HG02798 (cell line): ENCODE measurements around the gene PKD1.

Experiments
- ATAC-seq: cut with Tn5 transposase; IDR thresholded peaks from one replicate; pipeline ENCODE4 v1.9.1; 2021; ENCODE audit warnings: mild to moderate bottlenecking; ENCODE audit not compliant: unreplicated experiment, poor library complexity

Gene PKD1

DNA sequence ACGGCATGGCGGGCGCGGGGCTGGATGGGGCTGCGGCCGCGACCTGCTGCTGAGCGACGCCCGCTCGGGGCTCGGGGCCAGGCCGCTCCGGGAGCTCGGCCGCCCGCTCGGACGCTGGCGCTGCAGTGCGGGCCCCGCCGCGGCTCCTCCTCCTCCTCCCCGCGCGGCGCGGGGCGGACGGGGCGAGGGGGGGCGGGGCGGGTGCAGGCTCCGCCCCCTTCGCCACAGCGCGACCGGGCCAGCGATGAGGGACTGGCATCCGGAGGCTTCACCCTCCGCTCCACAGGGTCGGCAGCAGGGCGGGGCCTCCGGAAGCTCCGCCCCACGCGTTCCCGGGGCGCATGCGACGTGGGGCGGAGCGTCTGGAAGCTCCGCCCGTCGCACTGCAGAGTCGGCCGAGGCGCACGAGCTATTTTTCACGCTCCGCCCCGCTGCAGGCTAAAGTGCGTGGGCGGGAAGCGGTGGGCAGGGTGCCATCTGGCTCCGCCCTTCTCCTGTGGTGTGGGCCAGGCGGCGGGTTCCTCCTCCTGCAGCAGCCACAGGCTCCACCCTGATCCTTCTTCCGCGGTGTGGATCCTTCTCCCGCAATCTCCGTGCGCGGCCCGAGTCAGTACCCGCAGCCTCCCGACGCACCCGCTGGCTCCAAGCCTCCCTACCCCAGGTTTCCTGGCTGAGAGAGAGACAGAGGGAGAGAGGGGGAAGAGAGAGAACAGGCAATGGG is at the start of gene PKD1:
Gene PKD1, minus strand, starts transcription at position 129 of the 721 bp plus-strand sequence. CDS start 209 bp downstream, outside the sequence.
- ATAC-seq = peak; percentile 62

DNA sequence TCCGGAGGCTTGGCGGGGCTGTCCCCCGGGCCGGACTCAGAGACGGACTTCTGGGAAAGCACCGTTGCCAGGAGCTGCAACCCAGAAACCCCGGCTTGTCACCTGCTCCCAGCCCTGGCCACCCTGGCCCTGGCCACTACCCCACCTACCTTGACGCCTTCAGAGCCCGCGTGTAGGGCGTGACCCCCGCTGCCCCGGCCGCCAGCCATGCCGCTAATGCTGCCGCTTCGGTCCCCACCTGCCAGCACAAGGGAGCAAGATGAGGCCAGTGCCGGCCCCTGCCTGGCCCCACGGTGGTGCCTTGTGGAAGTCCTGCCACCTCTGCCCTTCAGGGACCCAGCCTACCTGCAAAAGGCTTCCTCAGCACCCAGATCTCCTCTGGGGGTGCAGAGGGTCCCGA is 49.3 kb upstream of the PKD1 start:
- no peak for ATAC-seq

DNA sequence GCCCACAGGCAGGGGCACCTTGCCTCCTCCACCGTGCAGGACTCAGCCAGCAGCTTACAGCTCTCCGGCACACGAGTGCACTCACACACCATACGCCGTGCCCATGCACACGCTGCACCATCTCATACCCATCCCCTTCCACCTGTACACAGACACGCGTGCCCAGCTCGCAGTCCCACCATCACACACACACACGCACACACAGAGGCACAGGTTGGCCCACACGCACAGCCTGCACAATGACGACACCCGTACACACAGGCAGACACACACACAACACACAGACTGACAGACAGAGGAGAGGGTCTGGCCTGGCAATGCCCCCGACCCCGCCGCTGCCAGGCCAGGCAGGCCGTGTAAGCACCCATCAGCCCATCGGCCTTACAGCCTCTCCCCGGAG is 48.6 kb upstream of the PKD1 start:
- ATAC-seq = no peak

DNA sequence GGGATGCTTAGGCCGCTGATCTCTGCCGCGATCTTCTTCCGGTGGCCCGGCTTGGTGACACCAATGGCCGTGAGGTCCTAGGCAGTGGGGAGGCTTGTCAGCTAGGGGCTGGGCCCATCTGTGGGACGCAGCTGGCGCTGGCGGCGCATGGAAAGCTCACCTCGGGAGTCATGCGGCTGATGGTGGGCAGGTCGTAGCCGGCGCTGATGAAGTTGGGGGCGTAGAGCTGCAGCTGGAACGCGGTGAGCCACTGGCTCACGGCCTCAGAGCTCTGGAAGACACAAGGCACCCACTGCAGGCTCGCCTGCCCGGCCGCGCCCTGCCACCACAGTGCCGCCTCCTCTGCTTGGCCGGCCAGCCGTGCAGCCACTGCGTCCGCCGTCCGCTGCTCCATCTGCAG is 48.0 kb upstream of the PKD1 start:
- ATAC-seq = no peak

DNA sequence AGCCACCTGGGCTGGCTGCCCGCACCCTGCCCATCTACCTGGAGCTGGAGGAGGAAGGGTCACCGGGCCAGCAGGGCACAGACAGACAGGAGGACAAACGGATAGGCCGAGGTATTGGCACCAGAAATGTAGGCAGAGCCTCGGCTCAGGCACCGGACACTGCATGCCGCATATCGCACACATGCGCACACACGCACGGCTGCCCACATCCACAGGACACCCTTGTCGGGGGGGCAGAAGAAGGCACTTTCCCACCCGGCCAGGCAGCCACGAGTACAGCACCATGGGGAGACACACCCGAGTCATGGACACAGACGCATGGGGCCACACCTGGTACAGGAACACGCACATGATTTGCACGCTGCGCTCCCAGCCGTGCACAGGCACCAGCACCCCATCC is 46.3 kb upstream of the PKD1 start:
- ATAC-seq = no peak

DNA sequence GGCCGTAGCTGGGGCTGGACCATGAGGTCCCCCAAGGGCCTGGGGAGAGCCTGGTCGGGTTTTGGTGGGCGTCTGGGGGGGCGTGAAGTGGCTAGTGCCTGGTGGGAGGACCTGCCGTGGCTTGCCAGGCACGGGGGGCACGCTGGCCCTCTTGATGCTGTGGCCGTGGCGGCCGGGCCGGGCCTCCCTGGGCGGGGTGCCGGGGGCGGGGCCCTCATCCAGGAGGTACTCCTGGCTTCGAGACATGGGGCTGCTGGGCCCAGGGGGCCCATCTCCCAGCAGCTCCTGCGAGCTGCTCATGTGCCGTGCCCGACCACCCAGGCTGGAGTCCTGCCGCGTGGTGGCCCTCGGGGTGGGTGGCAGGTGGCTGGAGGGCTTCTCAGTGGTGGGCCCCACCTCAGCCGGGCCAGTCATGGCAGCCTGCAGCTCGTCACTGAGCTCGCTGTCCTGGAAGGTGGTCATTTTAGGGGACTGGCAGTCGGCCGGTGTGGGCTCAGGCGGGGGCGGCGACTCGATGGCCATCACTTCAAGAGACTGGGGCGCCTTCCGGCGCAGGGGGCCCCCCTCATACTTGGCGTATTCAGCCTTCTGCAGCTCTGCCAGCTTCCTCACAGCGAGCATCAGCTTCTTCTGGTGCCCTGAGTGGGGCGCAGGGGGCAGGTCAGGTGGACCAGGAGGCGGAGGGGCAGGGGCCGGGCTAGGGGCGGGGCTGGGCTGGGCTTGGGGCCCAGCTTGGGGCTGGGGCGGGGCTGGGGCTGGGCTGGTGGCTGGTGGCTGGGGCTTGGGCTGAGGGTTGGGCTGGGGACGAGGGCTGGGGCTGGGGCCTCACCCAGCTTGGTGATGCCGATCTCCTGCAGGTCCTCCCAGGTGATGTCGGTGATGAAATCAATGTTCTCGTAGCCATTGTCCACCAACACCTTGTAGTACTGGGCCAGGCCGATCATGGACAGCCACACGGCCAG is 45.5 kb upstream of the PKD1 start:
- no peak for ATAC-seq

DNA sequence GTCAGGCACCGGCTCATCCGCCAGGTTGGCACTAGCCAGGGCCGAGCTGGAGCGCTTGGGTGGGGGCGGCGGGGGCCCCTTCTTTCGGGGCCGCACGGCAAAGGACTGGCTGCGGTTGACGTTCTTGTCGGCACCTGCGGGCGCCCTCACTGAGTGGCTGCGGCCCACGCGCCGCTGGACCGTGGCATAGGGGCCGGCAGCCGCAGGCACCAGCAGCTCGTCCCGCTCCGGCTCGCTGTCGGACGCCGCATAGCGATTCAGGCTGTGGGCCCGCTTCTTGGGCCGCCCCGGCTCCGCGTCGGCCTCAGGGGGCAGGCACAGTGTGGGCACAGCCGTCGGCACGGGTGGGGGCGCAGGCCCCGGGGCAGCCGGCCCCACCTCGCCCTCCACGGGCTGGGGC is 44.8 kb upstream of the PKD1 start:
- no peak for ATAC-seq

DNA sequence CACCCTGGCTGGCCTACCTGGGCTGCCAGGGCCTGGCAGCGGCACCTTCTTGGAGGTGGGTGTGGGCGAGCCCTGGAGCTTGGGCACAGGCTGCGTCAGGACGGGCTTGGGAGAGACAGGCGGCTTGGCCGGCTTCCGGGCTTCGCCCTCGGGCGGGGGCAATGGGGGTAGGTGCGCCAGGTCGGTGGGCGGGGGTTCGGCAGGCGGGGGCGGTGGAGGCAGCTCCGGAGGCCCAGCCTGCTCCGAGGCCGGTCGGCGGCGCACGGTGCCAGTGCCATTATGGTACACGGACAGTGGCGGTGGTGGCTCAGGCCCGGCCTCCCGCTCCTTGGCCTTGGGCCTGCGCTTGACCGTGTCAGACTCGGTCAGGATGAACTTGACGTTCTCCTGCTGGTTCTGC is 43.9 kb upstream of the PKD1 start:
- ATAC-seq = no peak

DNA sequence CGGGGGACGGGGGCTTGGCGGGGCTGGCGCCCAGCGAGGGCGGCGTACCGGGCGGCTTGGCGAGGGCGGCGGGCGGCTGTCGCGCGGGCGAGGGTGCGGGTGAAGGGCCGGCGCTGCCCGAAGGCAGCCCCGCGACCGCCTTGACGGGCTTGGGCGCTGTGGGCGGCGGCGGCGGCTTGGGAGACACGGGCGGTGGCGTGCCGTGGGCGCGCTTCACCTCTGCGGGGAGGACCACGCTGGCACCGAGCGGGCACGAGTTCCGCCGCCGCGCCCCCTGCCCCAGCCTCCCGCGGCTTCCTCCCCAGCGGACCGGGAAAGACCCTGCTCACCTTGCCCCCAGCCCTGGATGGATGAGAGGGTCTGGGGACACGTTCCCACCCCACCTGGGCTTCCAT is 43.4 kb upstream of the PKD1 start:
- no peak for ATAC-seq

DNA sequence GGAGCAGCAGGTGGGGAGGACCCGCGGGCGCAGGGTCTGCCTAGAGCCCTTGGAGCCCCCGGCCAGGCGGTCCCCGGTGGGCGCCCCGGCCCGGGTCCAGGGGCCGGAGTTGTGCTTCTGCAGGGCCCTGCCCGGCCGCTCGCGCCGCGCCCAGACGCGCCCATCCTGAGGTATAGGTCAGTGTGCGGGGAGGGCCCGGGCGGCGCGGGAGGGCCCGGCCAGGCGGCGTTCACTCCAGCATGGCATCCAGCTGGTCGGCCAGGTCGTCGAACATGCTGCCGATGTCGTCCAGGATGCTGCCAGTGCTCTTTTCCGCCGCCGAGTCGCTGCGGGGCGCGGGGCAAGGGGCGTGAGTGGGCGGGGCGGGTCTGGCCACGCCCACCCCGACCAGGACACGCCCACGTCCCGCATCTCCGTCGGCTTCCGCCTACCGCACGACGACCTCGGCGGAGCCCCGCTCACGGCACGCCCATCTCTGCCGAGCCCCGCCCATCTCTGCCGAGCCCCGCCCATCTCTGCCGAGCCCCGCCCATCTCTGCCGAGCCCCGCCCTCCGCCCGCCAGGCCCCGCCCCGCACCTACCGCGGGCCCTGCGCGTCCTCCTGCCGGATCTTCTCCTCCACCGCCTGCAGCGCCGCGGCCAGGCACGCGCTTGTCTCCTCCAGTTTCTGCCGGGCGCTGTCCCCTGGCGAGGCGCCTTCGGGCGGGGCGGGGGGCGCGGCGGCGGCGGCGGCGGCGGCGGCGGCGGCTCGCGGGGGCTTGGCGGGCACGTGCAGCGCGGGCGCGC is 42.8 kb upstream of the PKD1 start:
- no peak for ATAC-seq

DNA sequence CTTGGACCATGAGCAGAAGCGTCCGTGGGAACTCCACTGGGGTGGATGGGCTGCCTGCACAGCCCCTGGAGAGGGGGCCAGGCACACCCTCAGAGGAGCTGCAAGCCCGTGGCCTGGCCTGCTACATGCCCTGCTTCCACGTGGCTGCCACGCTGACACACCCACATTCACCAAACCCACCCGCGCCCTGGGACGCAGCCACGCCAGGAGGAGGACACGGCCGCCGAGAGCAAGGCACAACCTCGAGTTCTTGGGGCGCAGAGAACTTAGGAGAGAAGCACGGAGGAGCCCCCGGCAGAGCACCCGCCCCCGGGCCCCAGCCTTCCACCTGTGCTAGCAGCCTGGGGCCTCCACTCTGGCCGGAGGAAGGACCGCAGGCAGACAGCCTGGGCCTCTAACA is 41.9 kb upstream of the PKD1 start:
- ATAC-seq = no peak

DNA sequence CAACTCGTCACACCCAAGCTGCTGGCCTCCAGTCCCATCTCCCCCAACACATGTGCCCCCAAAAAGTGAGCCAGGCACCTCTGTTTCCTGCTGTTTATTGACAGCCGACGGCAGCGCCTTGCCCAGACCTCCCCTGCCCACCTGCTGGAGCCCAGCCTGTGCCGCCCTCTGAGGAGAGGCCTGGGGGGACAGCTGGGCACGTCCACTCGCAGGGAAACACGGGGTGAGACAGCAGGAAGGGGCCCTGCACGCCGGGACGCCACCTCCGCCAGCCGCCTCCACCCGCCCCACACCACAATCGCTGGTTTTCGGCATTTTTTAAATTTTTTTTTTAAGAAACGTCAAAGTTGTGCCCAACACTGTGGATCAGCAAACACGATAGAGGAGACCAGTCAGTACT is 41.4 kb upstream of the PKD1 start:
- no peak for ATAC-seq

DNA sequence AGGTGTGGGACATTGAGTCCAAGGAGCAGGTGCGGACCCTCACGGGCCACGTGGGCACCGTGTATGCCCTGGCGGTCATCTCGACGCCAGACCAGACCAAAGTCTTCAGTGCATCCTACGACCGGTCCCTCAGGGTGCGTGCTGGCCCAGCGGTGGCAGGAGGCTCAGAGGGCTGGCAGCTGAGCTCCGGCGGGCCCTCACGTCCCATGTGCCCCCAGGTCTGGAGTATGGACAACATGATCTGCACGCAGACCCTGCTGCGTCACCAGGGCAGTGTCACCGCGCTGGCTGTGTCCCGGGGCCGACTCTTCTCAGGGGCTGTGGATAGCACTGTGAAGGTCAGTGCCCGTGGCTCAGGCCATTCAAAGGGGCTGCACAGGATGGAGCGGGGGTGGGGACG is 40.3 kb upstream of the PKD1 start:
- ATAC-seq = no peak

DNA sequence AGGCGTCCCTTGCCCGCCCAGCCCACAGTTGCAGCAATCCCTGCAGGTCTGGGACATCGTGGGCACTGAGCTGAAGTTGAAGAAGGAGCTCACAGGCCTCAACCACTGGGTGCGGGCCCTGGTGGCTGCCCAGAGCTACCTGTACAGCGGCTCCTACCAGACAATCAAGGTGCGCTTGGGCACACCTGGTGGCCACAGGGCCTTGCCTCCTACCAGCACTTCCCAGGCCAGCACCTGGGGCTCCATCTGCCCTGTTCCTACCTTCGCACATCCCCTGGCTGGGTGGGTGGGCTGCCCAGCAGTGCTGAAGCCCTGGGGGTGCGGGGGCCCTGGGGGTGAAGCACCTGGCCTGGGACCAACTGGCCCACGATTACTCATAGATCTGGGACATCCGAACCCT is 39.8 kb upstream of the PKD1 start:
- ATAC-seq = no peak

DNA sequence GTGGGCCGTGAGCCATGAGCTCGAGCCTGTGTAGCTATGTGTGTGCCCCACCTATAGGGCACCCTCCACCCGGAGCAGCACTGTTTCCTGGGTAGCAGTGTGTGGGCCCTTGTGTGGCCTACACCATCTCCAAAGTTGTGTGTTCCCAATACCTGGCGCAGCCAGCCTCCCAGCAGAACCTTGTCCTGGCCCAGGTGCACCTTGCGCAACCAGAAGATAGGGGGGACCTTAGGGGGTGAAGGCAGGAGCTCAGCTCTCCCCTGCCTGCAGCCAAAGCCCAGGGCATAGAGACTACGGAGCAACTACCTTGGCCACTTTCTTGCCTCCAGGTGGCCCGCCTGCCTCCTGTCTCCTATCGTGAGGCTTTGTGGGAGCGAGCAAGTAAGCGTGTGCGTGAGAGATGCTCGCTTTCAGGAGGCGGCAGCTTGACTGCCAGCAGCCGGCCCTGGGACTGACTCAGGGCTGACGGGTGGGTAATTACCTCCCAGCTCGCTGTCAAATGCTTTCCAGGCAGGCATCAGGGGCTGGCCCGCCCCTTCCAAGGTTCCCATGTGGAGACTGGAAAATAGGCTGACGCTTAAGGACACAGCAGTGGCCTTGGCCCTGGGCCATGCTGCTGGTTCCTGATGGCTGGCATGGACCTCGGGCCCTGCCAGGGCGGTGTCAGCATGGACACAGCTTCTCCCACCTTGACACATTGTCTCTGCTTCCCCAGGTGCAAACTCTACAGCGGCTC is 38.9 kb upstream of the PKD1 start:
- no peak for ATAC-seq

DNA sequence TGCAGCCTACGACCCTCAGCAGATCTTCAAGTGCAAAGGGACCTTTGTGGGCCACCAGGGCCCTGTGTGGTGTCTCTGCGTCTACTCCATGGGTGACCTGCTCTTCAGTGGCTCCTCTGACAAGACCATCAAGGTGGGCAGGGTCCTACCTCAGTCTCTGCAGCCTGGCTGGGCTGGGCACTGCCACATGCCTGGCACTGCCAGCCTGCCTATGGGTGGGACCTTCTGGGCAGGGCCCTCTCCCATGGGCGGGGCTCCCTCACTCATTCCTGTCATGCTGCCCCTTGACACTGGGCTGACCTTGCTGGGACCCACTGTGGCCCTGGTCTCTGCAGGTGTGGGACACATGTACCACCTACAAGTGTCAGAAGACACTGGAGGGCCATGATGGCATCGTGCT is 38.2 kb upstream of the PKD1 start:
- no peak for ATAC-seq

DNA sequence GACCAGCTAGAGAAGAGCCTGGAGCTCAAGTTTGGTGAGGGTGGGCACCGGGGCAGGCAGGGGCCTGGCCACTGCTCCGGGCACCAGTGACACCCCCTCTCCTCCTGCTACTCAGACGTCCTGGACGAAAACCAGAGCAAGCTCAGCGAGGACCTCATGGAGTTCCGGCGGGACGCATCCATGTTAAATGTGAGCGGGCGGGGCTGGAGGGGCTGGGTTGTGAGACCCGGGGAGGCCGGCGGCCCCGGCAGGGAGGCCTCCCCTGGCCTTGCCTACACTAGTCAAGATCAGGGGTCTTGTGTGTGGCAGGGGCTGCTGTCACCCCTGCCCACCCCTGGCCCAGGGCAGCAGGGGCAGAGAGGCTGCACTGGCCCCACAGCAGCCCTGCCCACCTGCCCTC is 37.7 kb upstream of the PKD1 start:
- ATAC-seq = no peak

DNA sequence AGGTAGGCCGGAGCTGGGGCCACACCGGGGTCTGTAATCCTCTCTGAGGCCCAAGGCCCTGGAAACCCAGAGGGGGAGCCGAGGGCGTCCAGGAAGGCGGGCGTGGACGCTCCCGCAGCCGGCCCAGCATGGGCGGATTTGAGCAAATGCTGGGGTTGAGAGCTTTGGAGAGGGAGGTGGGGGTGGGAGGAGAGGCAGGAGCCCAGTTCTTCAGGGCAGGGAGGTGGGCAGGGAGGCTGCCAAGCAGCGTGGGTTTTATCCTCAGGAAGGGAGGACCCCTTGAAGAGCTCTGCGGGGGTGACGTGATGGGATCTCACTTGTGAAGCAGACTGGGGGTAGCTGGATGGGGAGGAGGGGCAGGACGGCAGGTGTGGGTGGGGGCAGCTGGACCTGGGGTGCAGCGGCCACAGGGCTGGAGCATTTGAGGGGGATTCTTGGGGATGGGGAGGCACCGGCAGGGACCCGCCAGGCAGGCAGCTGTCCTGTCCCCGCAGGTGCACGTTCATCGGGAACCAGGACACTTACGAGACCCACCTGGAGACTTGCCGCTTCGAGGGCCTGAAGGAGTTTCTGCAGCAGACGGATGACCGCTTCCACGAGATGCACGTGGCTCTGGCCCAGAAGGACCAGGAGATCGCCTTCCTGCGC is 37.1 kb upstream of the PKD1 start:
- ATAC-seq = no peak

DNA sequence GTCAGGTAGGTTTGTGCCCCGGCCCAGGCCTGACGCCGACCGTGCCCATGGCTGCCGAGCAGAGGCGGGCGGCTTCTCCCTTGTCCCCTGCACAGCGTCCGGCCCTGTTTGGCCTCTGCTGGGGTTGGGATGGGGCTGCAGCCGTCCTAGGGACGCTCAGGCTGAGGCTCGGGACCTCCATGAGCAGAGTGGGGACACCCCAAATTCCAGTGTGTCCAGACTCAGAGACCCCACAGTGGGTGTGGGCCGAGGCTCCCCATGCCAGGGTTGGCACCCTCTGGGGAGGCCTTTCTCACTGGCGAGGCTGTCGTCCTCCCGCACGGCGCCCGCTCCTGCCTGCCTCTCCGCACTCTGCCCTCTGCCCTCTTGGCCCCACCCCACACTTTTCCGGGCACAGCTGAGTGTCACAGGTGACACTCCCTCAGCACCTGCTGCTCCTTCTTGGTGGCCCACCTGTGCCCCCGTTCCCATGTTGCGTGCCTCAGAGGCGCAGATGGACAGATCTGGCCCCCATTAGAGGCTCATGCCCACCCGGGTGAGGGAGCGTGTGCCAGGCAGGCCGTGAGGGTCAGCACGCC is 36.0 kb upstream of the PKD1 start:
- ATAC-seq = no peak
